SK-N-SH (cell line): ENCODE results near the gene SLITRK3. TPM values are rescaled to one million over a fixed set of nuclear protein-coding genes. Genes with fewer than 3 reads are reported as not detected.

ENCODE experiments used
- CTCF ChIA-PET: fragments of 300-600, 350-600 bp; formaldehyde crosslinking; extraction: SDS; loops from one replicate; lab custom pipeline; 2021; lab: Yijun Ruan, JAX
- POLR2A ChIA-PET: fragments of 350-600 bp; sonication (Branson Sonifier 250); formaldehyde crosslinking; extraction: SDS; loops from one replicate; lab custom pipeline; 2020; ENCODE audit warnings: antibody characterized with exemption, inconsistent platforms; lab: Yijun Ruan, JAX
- DNase-seq: peaks from one replicate; pipeline ENCODE4 v3.0.0; 2012
- H2AFZ ChIP-seq: fragments of 200-600 bp; sonication (generic); 2 replicates; pipeline ENCODE4 v1.8.1; 2016; ENCODE audit warnings: antibody characterized with exemption, mild to moderate bottlenecking, low read depth
- H3F3A ChIP-seq: fragments of 200-600 bp; sonication (generic); replicated peaks from 2 replicates; pipeline ENCODE3; 2016; ENCODE audit warnings: antibody characterized with exemption, mild to moderate bottlenecking; ENCODE audit not compliant: insufficient read depth
- H3K27ac ChIP-seq, 2 experiments: fragments of 200-500 bp in 1 of 2; fragments of 200-600 bp in 1 of 2; sonication (Bioruptor generic) in 1 of 2; sonication (generic), shearing (Covaris generic) in 1 of 2; 2 replicates each; pipeline versions ENCODE4 v1.5.1 to v1.6.1; 2014 to 2016; ENCODE audit warnings: low read depth in 2 of 2, inconsistent platforms in 1 of 2, low read length in 1 of 2, mild to moderate bottlenecking in 1 of 2, mixed read lengths in 1 of 2
- H3K27me3 ChIP-seq: fragments of 200-600 bp; sonication (generic), shearing (Covaris generic); 2 replicates; pipeline ENCODE4 v1.6.1; 2016; ENCODE audit warnings: mixed run types; ENCODE audit not compliant: insufficient read depth
- H3K36me3 ChIP-seq, 2 experiments: fragments of 200-500 bp in 1 of 2; fragments of 200-600 bp in 1 of 2; sonication (Bioruptor generic) in 1 of 2; sonication (generic) in 1 of 2; replicated peaks in 1 of 2; 2 replicates each; pipeline versions ENCODE3 to v1.5.1; 2014 to 2016; ENCODE audit warnings: low read length in 1 of 2, mild to moderate bottlenecking in 1 of 2; ENCODE audit not compliant: insufficient read depth in 2 of 2, control insufficient read depth in 1 of 2
- H3K4me1 ChIP-seq, 2 experiments: fragments of 200-500 bp in 1 of 2; fragments of 200-600 bp in 1 of 2; sonication (Bioruptor generic) in 1 of 2; sonication (generic), shearing (Covaris generic) in 1 of 2; 2 replicates each; pipeline versions ENCODE4 v1.5.1 to v1.6.1; 2014 to 2016; ENCODE audit warnings: low read depth in 1 of 2, low read length in 1 of 2, mixed run types in 1 of 2; ENCODE audit not compliant: insufficient read depth in 2 of 2, control insufficient read depth in 1 of 2
- H3K4me2 ChIP-seq: fragments of 200-600 bp; sonication (generic), shearing (Covaris generic); 2 replicates; pipeline ENCODE4 v1.6.1; 2017; ENCODE audit warnings: mixed run types
- H3K4me3 ChIP-seq, 2 experiments: fragments of 200-500 bp in 1 of 2; fragments of 200-600 bp in 1 of 2; sonication (Bioruptor generic) in 1 of 2; sonication (generic), shearing (Covaris generic) in 1 of 2; 2 replicates each; pipeline versions ENCODE4 v1.5.1 to v1.8.1; 2014 to 2016; ENCODE audit warnings: low read depth in 2 of 2, inconsistent platforms in 1 of 2, low read length in 1 of 2, mild to moderate bottlenecking in 1 of 2, mixed read lengths in 1 of 2, moderate library complexity in 1 of 2
- H3K79me2 ChIP-seq: fragments of 200-600 bp; sonication (generic); 2 replicates; pipeline ENCODE4 v1.8.1; 2017; ENCODE audit warnings: mild to moderate bottlenecking; ENCODE audit not compliant: insufficient read depth
- H3K9ac ChIP-seq: fragments of 200-600 bp; sonication (generic); 2 replicates; pipeline ENCODE4 v1.6.1; 2017; ENCODE audit warnings: mixed run types
- H3K9me2 ChIP-seq: fragments of 200-600 bp; sonication (generic); 2 replicates; pipeline ENCODE4 v1.6.1; 2017; ENCODE audit warnings: mixed run types
- H3K9me3 ChIP-seq: fragments of 200-600 bp; sonication (generic); 2 replicates; pipeline ENCODE4 v1.6.1; 2017; ENCODE audit warnings: mixed run types, mild to moderate bottlenecking, moderate library complexity
- H4K20me1 ChIP-seq: fragments of 200-600 bp; sonication (generic); 2 replicates; pipeline ENCODE4 v1.6.1; 2017; ENCODE audit warnings: mild to moderate bottlenecking, mixed run types; ENCODE audit not compliant: insufficient read depth
- ELF1 ChIP-seq: IDR thresholded peaks from 2 replicates; pipeline ENCODE4 v1.4.0; 2012
- FOSL2 ChIP-seq: IDR thresholded peaks from 2 replicates; pipeline ENCODE4 v1.4.0; 2012; ENCODE audit warnings: low read depth, mild to moderate bottlenecking, moderate library complexity, borderline replicate concordance
- FOXJ3 ChIP-seq: sonication (generic); formaldehyde crosslinking; IDR thresholded peaks from 2 replicates; pipeline ENCODE4 v1.5.1; 2020; ENCODE audit warnings: mild to moderate bottlenecking, missing genetic modification reagents
- IRF3 ChIP-seq: fragments of 150-350 bp; IDR thresholded peaks from 2 replicates; pipeline ENCODE4 v1.6.1; 2016; ENCODE audit warnings: mild to moderate bottlenecking, low read depth, low read length
- JUND ChIP-seq: IDR thresholded peaks from 2 replicates; pipeline ENCODE4 v1.4.0; 2012
- MEF2A ChIP-seq: IDR thresholded peaks from 2 replicates; pipeline ENCODE4 v1.4.0; 2012; ENCODE audit warnings: low read depth, borderline replicate concordance
- MXI1 ChIP-seq: IDR thresholded peaks from 2 replicates; pipeline ENCODE4 v1.6.1; 2012; ENCODE audit warnings: mild to moderate bottlenecking, low read depth, low read length, improper control_type of control experiment
- NFIC ChIP-seq: IDR thresholded peaks from 2 replicates; pipeline ENCODE4 v1.4.0; 2012; ENCODE audit warnings: borderline replicate concordance
- PBX3 ChIP-seq: IDR thresholded peaks from 2 replicates; pipeline ENCODE4; 2012
- POLR2AphosphoS5 ChIP-seq: IDR thresholded peaks from 2 replicates; pipeline ENCODE4 v1.6.1; 2012; ENCODE audit warnings: low read depth, low read length
- RAD21 ChIP-seq: IDR thresholded peaks from 2 replicates; pipeline ENCODE4 v1.6.1; 2012; ENCODE audit warnings: mild to moderate bottlenecking, low read length
- RCOR1 ChIP-seq: fragments of 150-350 bp; IDR thresholded peaks from 2 replicates; pipeline ENCODE4 v1.6.1; 2017; ENCODE audit warnings: antibody characterized with exemption, low read length
- RFX5 ChIP-seq: IDR thresholded peaks from 2 replicates; pipeline ENCODE4 v1.6.1; 2012; ENCODE audit warnings: mild to moderate bottlenecking, improper control_type of control experiment, low read length
- SIN3A ChIP-seq: IDR thresholded peaks from 2 replicates; pipeline ENCODE4 v1.6.1; 2012; ENCODE audit warnings: low read depth, mild to moderate bottlenecking, low read length, moderate library complexity, borderline replicate concordance
- SMC3 ChIP-seq: IDR thresholded peaks from 2 replicates; pipeline ENCODE4 v1.6.1; 2012; ENCODE audit warnings: low read depth, low read length, improper control_type of control experiment
- TCF12 ChIP-seq: IDR thresholded peaks from 2 replicates; pipeline ENCODE4 v1.4.0; 2012
- TEAD4 ChIP-seq: IDR thresholded peaks from 2 replicates; pipeline ENCODE4 v1.4.0; 2012; ENCODE audit warnings: mild to moderate bottlenecking, borderline replicate concordance; ENCODE audit not compliant: insufficient read depth
- YY1 ChIP-seq: IDR thresholded peaks from 2 replicates; pipeline ENCODE4 v1.4.0; 2012; ENCODE audit warnings: low read depth, mild to moderate bottlenecking
- ZBTB33 ChIP-seq: IDR thresholded peaks from 2 replicates; pipeline ENCODE4 v1.4.0; 2012; ENCODE audit warnings: low read depth, borderline replicate concordance
- WGBS: methylation state at CpG from one replicate; pipeline ENCODE4 v1.1.6; 2017; ENCODE audit warnings: low lambda C conversion rate; 5-methylcytosine and 5-hydroxymethylcytosine counted together
- polyA plus RNA-seq, 3 experiments: library from polyadenylated mRNA; depleted of rRNA; stranded (reverse); fragments of >200 nt; gene quantifications; 2 replicates each; pipeline ENCODE4 v1.2.3, GENCODE V29; 2012
- TF ChIP-seq, protein P1 (sequence below): IDR thresholded peaks from 2 replicates; pipeline ENCODE4 v1.4.0; 2012; ENCODE audit warnings: low read depth, borderline replicate concordance
- TF ChIP-seq, protein P2 (sequence below): fragments of 150-350 bp; IDR thresholded peaks from 2 replicates; pipeline ENCODE4 v1.6.1; 2017; ENCODE audit warnings: antibody characterized with exemption, low read length, low read depth, borderline replicate concordance
- TF ChIP-seq, protein P3 (sequence below): fragments of 200-600 bp; sonication (generic); IDR thresholded peaks from 2 replicates; pipeline ENCODE4 v1.6.1; 2017; ENCODE audit warnings: antibody characterized with exemption, mild to moderate bottlenecking, moderate library complexity

Gene SLITRK3
- polyA plus RNA-seq, 1 of the 3 experiments (the other 2 are of a cell fraction) = not detected

DNA sequence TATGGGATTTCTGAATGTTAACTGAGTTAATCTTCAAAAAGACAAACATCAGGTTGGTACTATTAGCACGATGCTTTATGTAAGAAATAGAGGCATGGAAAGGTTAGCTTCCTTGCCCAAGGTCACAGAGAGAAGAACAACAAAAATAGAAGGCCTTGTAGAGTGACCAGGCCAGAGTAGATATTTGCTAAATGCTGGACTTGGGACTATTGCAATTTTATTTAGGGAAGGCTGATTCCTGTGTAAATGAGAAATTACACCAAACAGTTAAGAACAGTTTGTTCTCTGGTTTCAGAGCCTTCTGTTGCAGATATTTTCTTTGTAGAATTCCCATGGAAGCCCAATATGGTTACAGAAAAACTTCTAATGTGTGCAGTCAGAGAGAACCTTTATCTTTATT, 16.4 kb upstream of the SLITRK3 start:
- H3K27ac ChIP-seq = no peak overlapping the region
- DNase-seq = no peak
- H3K27me3 ChIP-seq = no peaks in the 10 kb centered on the region
- H3F3A ChIP-seq = no peaks in the 10 kb centered on the region
- H3K4me3 ChIP-seq = no peak overlapping the region
- H2AFZ ChIP-seq = no peak overlapping the region
- H3K36me3 ChIP-seq = no peaks in the 10 kb centered on the region
- TF ChIP-seq MEF2A = no peak
- TF ChIP-seq SIN3A = no peak
- no peak for TF ChIP-seq MXI1
- TF ChIP-seq TEAD4 = no peak
- no peak for TF ChIP-seq IRF3
- no peak for TF ChIP-seq SMC3
- no peak for TF ChIP-seq RCOR1
- no peak for TF ChIP-seq POLR2AphosphoS5
- TF ChIP-seq FOXJ3 (CRISPR knock-in tag) = no peak
- no peak for TF ChIP-seq PBX3
- TF ChIP-seq, protein P1, sequence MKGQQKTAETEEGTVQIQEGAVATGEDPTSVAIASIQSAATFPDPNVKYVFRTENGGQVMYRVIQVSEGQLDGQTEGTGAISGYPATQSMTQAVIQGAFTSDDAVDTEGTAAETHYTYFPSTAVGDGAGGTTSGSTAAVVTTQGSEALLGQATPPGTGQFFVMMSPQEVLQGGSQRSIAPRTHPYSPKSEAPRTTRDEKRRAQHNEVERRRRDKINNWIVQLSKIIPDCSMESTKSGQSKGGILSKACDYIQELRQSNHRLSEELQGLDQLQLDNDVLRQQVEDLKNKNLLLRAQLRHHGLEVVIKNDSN = no peak
- H3K4me1 ChIP-seq = no peaks in the 10 kb centered on the region
- H3K9ac ChIP-seq = no peak overlapping the region
- WGBS = 9% methylated on average over 1 of the region's 1 CpG
- ChIA-PET POLR2A (no interaction called here), CTCF (no interaction called here)
- H3K9me3 ChIP-seq = no peaks in the 10 kb centered on the region
- H3K4me2 ChIP-seq = no peak overlapping the region
- H3K9me2 ChIP-seq = no peaks in the 10 kb centered on the region
- H3K79me2 ChIP-seq = no peaks in the 10 kb centered on the region
- no peaks in the 10 kb centered on the region for H4K20me1 ChIP-seq

DNA sequence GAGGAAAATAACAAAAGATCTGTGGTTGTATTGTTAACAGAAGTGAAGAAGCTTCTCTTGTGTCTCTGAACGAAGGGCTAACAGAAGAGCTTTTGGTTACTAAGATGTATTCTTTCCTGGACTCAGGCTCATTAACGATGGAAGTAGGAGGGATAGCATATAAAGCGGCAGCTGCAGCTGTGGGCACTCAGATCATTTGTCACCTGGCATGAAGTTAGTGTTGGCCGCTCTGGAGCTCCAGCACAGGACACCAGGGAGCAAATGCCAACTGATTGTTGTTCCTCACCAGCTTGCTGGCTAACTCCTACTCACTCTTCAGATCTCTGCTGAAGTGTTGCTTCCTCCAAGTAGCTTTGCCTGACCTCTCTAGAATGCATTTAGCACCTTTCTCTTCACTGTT, 15.5 kb upstream of the SLITRK3 start:
- POLR2A ChIA-PET = no interaction called here
- DNase-seq = no peak
- H3K79me2 ChIP-seq = no peaks in the 10 kb centered on the region
- WGBS = 36% methylated on average over 3 of the region's 4 CpGs
- no peak overlapping the region for H3K9ac ChIP-seq
- CTCF ChIA-PET = interaction anchor here (0.8 to 1.5 kb wide), 2 partner anchors 9 kb away, joined by 3 to 5 read pairs; no protein-coding TSS in a partner anchor
- H3K36me3 ChIP-seq = no peaks in the 10 kb centered on the region
- no peaks in the 10 kb centered on the region for H4K20me1 ChIP-seq
- H3K27me3 ChIP-seq = no peaks in the 10 kb centered on the region
- H3K4me1 ChIP-seq = peaks cover 0 to 4% of the 10 kb centered on the region in 2 experiments; a peak in 2 of 4 replicates
- no peak overlapping the region for H3K4me3 ChIP-seq
- H3K9me3 ChIP-seq = no peaks in the 10 kb centered on the region
- H3K4me2 ChIP-seq = no peak overlapping the region
- no peak overlapping the region for H3K27ac ChIP-seq
- H2AFZ ChIP-seq = no peak overlapping the region
- H3F3A ChIP-seq = no peaks in the 10 kb centered on the region
- H3K9me2 ChIP-seq = no peaks in the 10 kb centered on the region
- TF ChIP-seq JUND (no peak), TEAD4 (no peak), RFX5 (no peak), RAD21 (no peak), NFIC (no peak), YY1 (no peak), SMC3 (no peak), FOSL2 (no peak), TCF12 (no peak), ELF1 (no peak), RCOR1 (no peak), ZBTB33 (no peak), MEF2A (no peak)
- TF ChIP-seq, protein P2, sequence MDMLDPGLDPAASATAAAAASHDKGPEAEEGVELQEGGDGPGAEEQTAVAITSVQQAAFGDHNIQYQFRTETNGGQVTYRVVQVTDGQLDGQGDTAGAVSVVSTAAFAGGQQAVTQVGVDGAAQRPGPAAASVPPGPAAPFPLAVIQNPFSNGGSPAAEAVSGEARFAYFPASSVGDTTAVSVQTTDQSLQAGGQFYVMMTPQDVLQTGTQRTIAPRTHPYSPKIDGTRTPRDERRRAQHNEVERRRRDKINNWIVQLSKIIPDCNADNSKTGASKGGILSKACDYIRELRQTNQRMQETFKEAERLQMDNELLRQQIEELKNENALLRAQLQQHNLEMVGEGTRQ = no peak
- TF ChIP-seq, protein P3, sequence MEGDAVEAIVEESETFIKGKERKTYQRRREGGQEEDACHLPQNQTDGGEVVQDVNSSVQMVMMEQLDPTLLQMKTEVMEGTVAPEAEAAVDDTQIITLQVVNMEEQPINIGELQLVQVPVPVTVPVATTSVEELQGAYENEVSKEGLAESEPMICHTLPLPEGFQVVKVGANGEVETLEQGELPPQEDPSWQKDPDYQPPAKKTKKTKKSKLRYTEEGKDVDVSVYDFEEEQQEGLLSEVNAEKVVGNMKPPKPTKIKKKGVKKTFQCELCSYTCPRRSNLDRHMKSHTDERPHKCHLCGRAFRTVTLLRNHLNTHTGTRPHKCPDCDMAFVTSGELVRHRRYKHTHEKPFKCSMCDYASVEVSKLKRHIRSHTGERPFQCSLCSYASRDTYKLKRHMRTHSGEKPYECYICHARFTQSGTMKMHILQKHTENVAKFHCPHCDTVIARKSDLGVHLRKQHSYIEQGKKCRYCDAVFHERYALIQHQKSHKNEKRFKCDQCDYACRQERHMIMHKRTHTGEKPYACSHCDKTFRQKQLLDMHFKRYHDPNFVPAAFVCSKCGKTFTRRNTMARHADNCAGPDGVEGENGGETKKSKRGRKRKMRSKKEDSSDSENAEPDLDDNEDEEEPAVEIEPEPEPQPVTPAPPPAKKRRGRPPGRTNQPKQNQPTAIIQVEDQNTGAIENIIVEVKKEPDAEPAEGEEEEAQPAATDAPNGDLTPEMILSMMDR = no peak
